HG03280 (cell line): Measurements from ENCODE around the gene SPNS3.

Source experiments
- ATAC-seq: cut with Tn5 transposase; IDR thresholded peaks from one replicate; pipeline ENCODE4 v1.9.1; 2021; ENCODE audit warnings: mild to moderate bottlenecking, moderate library complexity; ENCODE audit not compliant: unreplicated experiment

The SPNS3 gene

GRCh38 chr17:4506175-4506813 lies 72.6 kb downstream of the SPNS3 start:
- ATAC-seq, result no peak

DNA sequence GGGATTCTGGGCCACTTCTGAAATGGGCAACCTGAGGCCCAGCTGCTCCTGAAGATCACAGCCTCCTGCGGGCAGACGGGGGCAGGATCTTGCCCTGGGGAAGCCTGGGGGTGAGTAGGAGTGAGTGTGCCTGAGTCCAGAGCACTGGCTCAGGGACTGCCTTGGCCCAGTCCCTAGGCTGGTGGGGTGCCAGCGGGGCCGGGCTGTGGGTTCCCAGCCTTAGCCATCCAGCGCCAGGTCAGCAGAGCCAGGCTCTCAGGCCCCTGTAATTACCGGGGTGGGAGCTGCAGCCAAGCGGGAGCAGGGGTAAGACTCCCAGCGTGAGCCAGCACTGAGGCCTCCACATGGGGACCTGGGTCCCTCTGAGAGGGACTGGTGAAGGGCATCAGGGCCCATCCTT lies 73.2 kb downstream of the SPNS3 start:
- ATAC-seq, result no peak

GRCh38 chr17:4507361-4508111 lies 73.8 kb downstream of the SPNS3 start:
- ATAC-seq, result no peak

- ATAC-seq, result no peak
Observed at GRCh38 chr17:4508207-4508606, 74.5 kb downstream of the SPNS3 start.

DNA sequence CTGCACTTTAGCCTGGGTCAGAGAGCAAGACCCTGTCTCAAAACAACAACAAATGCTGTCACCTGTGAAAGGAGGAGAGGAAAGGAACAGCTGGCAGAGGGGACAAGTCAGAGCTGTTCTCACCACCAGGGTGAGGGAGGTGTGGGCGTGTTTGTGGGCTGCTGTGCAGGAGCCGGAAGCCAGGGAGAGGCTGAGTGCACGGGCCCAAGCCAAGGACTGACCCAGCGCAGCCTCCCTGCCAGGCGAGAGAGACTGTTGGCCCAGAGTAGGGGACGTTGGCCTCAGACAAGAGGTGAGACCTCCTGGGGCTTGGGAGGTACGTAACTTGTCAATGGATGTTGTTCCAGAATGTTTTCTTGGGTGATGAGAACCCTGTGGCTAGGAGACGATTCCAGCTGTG lies 75.7 kb downstream of the SPNS3 start:
- ATAC-seq, result no peak

DNA sequence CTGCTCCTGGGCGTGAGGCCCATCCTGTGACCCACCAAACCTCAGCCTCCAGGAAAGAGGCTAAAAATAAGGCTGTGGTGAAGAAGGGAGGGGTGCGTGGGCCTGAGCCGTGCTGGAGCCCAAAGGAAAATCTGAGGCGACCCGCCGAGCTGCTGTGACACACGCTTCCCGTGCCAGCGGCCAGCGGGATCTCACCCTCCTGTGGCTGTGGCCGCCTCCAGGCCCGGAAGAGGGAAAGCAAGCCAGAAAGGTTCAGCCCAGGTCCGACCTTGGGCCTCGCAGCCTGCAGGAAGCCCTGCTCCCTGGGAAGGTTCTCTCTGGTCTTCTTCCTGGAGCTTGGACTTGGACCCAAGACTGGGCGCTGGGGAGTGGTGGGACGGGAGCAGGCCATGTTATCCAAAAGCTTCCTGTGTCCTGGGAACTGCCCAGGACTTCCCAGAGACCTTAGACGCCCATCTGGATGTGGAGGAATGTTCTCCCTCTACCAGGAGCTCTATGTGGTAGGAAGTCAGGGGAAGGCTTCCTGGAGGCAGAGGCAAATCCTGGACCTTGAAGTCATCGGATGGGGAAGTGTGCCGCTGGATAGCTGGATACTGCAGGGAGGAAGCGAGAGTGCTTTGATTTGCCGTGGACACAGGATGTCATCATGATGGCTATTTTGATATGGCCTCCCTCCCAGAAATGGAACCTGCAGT lies 76.3 kb downstream of the SPNS3 start:
- ATAC-seq, result no peak

DNA sequence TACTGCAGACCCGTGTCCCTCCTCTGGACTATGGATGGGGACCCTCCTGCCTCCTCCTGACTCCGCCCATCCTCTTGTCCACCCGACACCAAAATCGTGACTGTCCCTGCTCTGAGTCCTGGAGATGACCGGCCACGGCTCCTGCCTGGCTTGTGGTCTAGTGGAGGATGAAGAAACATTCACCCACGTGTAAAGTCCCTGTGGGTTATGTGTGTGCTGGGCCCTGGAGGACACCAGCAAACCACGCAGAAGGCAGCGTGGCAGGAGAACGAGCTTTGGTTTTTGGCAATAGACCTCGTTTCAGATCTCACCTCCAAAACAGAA lies 76.8 kb downstream of the SPNS3 start:
- ATAC-seq, result no peak

- ATAC-seq, result no peak
Observed at GRCh38 chr17:4511199-4511932, 77.6 kb downstream of the SPNS3 start.

DNA sequence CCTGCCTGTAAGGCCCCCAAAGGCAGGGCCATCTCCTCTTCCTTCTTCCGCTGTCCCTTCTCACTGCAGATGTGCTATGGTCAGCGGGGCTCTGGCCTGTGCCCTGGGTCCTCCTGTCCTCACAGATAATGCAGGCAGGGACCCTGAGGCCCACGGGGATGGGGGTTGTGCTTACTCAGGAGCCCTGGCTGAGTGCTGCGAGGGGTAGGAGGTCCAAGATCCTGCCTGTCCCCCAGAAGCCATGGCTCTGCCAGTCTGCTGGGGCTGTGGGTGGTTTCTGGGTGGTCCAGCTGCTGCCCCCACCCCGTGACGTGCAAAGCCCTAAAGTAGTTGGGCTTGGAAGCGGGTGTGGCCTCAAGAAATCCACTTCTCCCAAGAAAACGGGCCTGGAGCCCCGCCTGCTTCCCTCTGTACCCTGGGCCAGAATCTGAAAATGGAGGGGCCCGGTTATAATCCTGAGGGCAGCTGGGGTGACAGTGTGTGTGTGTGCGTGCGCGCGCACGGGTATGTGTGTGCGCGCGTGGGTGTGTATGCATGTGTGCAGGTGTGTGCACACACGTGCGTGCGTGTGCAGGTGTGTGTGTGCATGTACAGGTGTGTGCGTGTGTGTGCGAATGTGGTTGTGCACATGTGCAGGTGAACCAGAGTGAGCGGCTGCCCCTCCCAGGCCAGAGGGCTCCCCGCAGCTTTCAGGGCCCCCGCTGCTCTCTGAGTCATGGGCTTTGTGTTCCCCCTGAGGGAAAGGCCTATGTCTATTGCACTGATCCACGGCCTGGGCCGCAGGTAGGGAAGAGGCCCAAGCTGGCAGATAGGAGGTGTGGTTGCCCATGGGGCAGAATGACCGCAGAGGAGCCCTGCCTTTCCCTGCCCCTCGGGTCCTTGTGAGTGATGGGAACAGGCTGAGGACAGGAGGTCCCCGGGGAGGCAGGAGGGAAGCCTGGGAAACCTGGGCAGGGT lies 78.7 kb downstream of the SPNS3 start:
- no peak for ATAC-seq

GRCh38 chr17:4513113-4514032 lies 79.6 kb downstream of the SPNS3 start:
- no peak for ATAC-seq

DNA sequence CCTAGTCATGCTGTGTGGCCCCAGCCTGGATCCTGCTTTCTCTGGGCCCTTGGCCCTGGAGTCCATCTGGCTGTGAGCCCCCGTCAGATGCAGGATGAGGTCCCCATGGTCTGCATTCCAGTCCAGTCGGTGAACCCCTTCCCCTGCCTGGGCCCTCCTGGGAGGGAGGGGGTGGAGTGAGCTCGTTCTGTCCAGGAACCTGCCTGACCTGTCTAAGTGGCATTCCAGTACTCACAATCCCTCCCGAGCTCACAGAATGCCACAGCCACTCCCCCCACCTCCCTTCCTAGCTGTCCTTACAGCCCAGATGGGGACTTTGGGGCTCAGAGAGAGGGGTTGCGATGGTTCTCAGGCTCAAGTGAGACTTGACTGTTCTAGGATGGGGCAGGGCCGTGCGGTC lies 80.5 kb downstream of the SPNS3 start:
- no peak for ATAC-seq

- ATAC-seq, result no peak
Observed at GRCh38 chr17:4514779-4515178, 81.0 kb downstream of the SPNS3 start.

DNA sequence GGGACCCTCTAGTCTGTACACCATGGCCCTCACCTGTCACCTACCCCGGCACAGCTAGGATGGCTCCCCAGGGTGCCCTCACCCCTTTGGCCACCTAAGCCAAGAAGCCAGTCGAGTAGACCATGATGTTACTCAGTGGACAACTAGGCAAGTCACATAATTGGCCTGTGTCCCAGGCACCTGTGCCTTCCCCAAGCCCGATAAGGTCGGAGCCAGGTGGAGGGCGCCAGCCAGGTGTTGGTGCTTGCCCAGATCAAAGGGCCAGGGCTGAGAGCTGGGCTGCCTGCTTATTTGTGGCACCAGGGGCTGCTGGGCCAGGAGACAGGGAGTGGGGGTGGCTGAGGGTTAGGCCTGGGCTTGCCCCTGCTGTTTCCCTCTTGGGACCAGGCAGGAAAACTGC lies 81.8 kb downstream of the SPNS3 start:
- no peak for ATAC-seq

DNA sequence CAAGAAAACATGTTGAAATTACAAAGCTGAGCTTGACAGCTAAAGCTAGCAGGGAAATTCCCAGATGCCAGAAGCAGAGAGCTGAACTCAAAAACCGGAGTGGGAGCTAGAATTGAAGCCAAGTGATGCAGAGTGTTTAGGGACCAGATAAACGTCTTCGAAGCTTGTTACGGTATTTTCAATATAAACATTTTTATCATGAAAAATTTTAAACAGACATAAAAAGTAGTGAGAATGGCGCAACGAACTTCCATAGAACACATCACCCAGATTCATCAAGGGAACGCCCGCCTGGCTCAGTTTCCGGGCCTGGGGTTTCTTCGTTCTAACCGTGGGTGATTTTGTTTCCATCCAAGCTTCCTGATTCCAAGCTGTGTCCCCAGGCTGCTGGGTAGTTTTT lies 83.0 kb downstream of the SPNS3 start:
- ATAC-seq, result no peak

DNA sequence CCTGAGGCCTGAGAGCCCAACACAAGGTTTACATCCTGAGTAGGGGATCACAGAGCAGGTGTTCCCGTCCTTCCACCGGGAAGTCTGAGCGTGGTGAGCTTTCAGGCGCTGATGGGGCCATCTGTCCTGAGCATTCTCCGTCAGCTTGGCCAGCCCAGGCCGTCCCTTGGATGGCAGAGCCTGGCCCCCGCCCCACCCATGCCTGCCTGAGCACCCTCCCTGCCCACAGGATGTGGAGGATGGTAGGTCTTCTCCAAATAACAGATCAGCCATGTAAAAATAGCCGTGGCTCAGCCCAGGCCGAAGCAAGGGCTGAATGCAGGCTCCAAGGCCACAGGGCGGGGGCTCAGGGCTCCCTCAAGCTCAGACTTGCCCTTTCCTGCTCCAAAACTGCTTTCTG lies 85.2 kb downstream of the SPNS3 start:
- ATAC-seq, result no peak

DNA sequence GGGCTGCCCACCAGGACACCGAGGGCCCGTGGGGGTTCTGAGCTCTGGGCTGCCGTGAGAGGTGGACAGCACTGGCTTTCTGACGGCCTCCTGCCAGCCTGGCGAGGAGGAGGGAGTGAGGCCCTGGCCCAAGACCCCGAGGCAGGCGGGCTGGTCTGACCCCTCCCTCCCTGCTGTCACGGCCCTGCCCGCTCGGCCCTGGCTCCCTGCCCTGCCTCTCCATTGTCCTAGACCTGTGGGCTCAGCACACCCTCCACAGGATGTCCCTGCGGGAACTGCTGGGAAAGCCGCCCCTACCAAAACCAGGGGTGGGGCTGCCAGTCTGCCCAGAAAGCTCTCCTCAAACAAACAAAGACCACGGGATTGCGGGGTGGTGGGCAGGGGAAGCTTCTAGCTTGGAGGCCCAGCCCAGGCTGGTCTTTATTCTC lies 85.6 kb downstream of the SPNS3 start:
- ATAC-seq, result no peak

- no peak for ATAC-seq
Observed at GRCh38 chr17:4520060-4520893, 86.5 kb downstream of the SPNS3 start.

GRCh38 chr17:4520894-4521600 lies 87.3 kb downstream of the SPNS3 start:
- ATAC-seq, result no peak
